IgD-negative memory B cell (primary cell): Measurements from ENCODE around the gene SP1. TPM values are rescaled to one million over a fixed set of nuclear protein-coding genes. Genes with fewer than 3 reads are reported as not detected.
"Not testable (repeated sequence)": the region's sequence is repeated elsewhere in the genome, so short reads cannot be mapped to it uniquely, and the experiment has no call there.

ENCODE experiments used
- H3K27ac Mint-ChIP-seq, 3 donors: one replicate each; pipeline ENCODE4 v1.8.0; 2020 to 2022; ENCODE audit warnings: mild to moderate bottlenecking in 3 of 3, mixed read lengths in 3 of 3, moderate library complexity in 1 of 3
- H3K27me3 Mint-ChIP-seq: one replicate; pipeline ENCODE4 v1.8.0; 2021; ENCODE audit warnings: mixed read lengths
- H3K36me3 Mint-ChIP-seq: one replicate; pipeline ENCODE4 v1.8.0; 2020; ENCODE audit warnings: mild to moderate bottlenecking, mixed read lengths
- H3K4me1 Mint-ChIP-seq, 3 donors: one replicate each; pipeline ENCODE4 v1.8.0; 2020 to 2022; ENCODE audit warnings: mixed read lengths in 3 of 3, mild to moderate bottlenecking in 1 of 3
- H3K4me3 Mint-ChIP-seq, 4 donors: one replicate each; pipeline ENCODE4 v1.8.0; 2020 to 2022; ENCODE audit warnings: mild to moderate bottlenecking in 4 of 4, mixed read lengths in 4 of 4, moderate library complexity in 3 of 4
- H3K9me3 Mint-ChIP-seq, 3 donors: one replicate each; pipeline ENCODE4 v1.8.0; 2020 to 2021; ENCODE audit warnings: mixed read lengths in 3 of 3, mild to moderate bottlenecking in 1 of 3
- polyA plus RNA-seq: library from polyadenylated mRNA; unstranded; fragments of 300-500 nt; fragmentation: Illumina TruSeq; gene quantifications from one replicate; pipeline ENCODE4 v1.2.3, GENCODE V29; 2021

Gene SP1
- polyA plus RNA-seq, 1 donor from 2014 or later = 9.1 TPM

- peaks cover 5 to 13% (median 9%) of the 10 kb centered on the region in 3 donors for H3K4me1 Mint-ChIP-seq
- peaks cover 2% of the 10 kb centered on the region for H3K36me3 Mint-ChIP-seq
- peak overlapping the region; percentile 89 to 100 (median 98) for H3K4me3 Mint-ChIP-seq
- peaks cover 2% of the 10 kb centered on the region for H3K27me3 Mint-ChIP-seq
- peak overlapping the region in 1 of 3 donors; percentile 93 for H3K27ac Mint-ChIP-seq
- no peaks in the 10 kb centered on the region for H3K9me3 Mint-ChIP-seq
These were observed 34.3 kb upstream of the SP1 start for GRCh38 chr12:53345486-53346188.

- Mint-ChIP-seq H3K9me3 (no peaks in the 10 kb centered on the region), H3K4me1 (peaks cover 5 to 13% (median 9%) of the 10 kb centered on the region in 3 donors), H3K27me3 (peaks cover 1% of the 10 kb centered on the region), H3K4me3 (peak overlapping the region in 1 of 4 donors; percentile 66), H3K27ac (no peak overlapping the region), H3K36me3 (peaks cover 2% of the 10 kb centered on the region)
These were observed 33.5 kb upstream of the SP1 start for GRCh38 chr12:53346491-53346890.

GRCh38 chr12:53347905-53348304 lies 32.1 kb upstream of the SP1 start:
- Mint-ChIP-seq H3K27ac (no peak overlapping the region), H3K4me3 (peak overlapping the region in 1 of 4 donors; percentile 33), H3K36me3 (peaks cover 2% of the 10 kb centered on the region), H3K9me3 (no peaks in the 10 kb centered on the region), H3K27me3 (peaks cover 1% of the 10 kb centered on the region), H3K4me1 (peaks cover 10 to 15% (median 13%) of the 10 kb centered on the region in 3 donors)

GRCh38 chr12:53352331-53353256 lies 27.4 kb upstream of the SP1 start:
- H3K27ac Mint-ChIP-seq = peak overlapping the region in 1 of 3 donors; percentile 7
- H3K27me3 Mint-ChIP-seq = no peaks in the 10 kb centered on the region
- no peaks in the 10 kb centered on the region for H3K36me3 Mint-ChIP-seq
- no peaks in the 10 kb centered on the region for H3K9me3 Mint-ChIP-seq
- peaks cover 3 to 5% (median 4%) of the 10 kb centered on the region in 3 donors for H3K4me1 Mint-ChIP-seq
- no peak overlapping the region for H3K4me3 Mint-ChIP-seq

GRCh38 chr12:53353257-53353655 lies 26.7 kb upstream of the SP1 start:
- Mint-ChIP-seq H3K27ac (peak overlapping the region in 1 of 3 donors; percentile 43), H3K27me3 (no peaks in the 10 kb centered on the region), H3K4me3 (no peak overlapping the region), H3K9me3 (no peaks in the 10 kb centered on the region), H3K4me1 (peaks cover 3 to 5% (median 4%) of the 10 kb centered on the region in 3 donors), H3K36me3 (no peaks in the 10 kb centered on the region)

- H3K27me3 Mint-ChIP-seq = no peaks in the 10 kb centered on the region
- no peaks in the 10 kb centered on the region for H3K36me3 Mint-ChIP-seq
- no peak overlapping the region for H3K4me3 Mint-ChIP-seq
- H3K27ac Mint-ChIP-seq = no peak overlapping the region
- H3K9me3 Mint-ChIP-seq = no peaks in the 10 kb centered on the region
- peaks cover 3 to 5% (median 4%) of the 10 kb centered on the region in 3 donors for H3K4me1 Mint-ChIP-seq
These were observed 24.9 kb upstream of the SP1 start for GRCh38 chr12:53355121-53355520.

- Mint-ChIP-seq H3K27ac (no peak overlapping the region), H3K4me1 (peaks cover 0 to 2% (median 2%) of the 10 kb centered on the region in 3 donors)
These were observed 21.0 kb upstream of the SP1 start for GRCh38 chr12:53358836-53359419.

GRCh38 chr12:53361638-53362037 lies 18.3 kb upstream of the SP1 start:
- not testable (repeated sequence) for H3K9me3 Mint-ChIP-seq, H3K27ac Mint-ChIP-seq, H3K27me3 Mint-ChIP-seq, H3K4me1 Mint-ChIP-seq, H3K36me3 Mint-ChIP-seq, H3K4me3 Mint-ChIP-seq

More at GRCh38 chr12:53358836-53359419, 21.0 kb upstream of the SP1 start:
- Mint-ChIP-seq H3K27me3 (no peaks in the 10 kb centered on the region), H3K36me3 (peaks cover 2% of the 10 kb centered on the region), H3K4me3 (no peak overlapping the region), H3K9me3 (no peaks in the 10 kb centered on the region)

- H3K27ac Mint-ChIP-seq = peak overlapping the region in 1 of 3 donors; percentile 78
- H3K27me3 Mint-ChIP-seq = no peaks in the 10 kb centered on the region
These were observed 14.6 kb upstream of the SP1 start for GRCh38 chr12:53365245-53365904.

GRCh38 chr12:53373554-53374133 lies 6.3 kb upstream of the SP1 start:
- not testable (repeated sequence) for H3K36me3 Mint-ChIP-seq, H3K9me3 Mint-ChIP-seq, H3K27me3 Mint-ChIP-seq
- H3K27ac Mint-ChIP-seq = peak overlapping the region in 2 of 3 donors; percentile 71 to 75
- peaks cover 13 to 18% (median 14%) of the 10 kb centered on the region in 3 donors for H3K4me1 Mint-ChIP-seq
- H3K4me3 Mint-ChIP-seq = peak overlapping the region in 1 of 4 donors; percentile 65

More at GRCh38 chr12:53365245-53365904, 14.6 kb upstream of the SP1 start:
- H3K9me3 Mint-ChIP-seq = no peaks in the 10 kb centered on the region
- H3K4me1 Mint-ChIP-seq = peaks cover 5 to 6% (median 6%) of the 10 kb centered on the region in 3 donors
- H3K4me3 Mint-ChIP-seq = peak overlapping the region in 1 of 4 donors; percentile 9
- peaks cover 2% of the 10 kb centered on the region for H3K36me3 Mint-ChIP-seq

GRCh38 chr12:53374277-53374676 lies 5.7 kb upstream of the SP1 start:
- H3K9me3 Mint-ChIP-seq, H3K27ac Mint-ChIP-seq, H3K27me3 Mint-ChIP-seq, H3K36me3 Mint-ChIP-seq: not testable (repeated sequence)
- peaks cover 13 to 18% (median 14%) of the 10 kb centered on the region in 3 donors for H3K4me1 Mint-ChIP-seq
- H3K4me3 Mint-ChIP-seq = peak overlapping the region in 1 of 4 donors; percentile 65

- Mint-ChIP-seq H3K27ac (no peak overlapping the region), H3K4me3 (peak overlapping the region in 1 of 4 donors; percentile 7), H3K4me1 (peaks cover 14 to 17% (median 16%) of the 10 kb centered on the region in 3 donors), H3K27me3 (no peaks in the 10 kb centered on the region), H3K9me3 (no peaks in the 10 kb centered on the region), H3K36me3 (peaks cover 6% of the 10 kb centered on the region)
These were observed 3.2 kb upstream of the SP1 start for GRCh38 chr12:53376747-53377146.

GRCh38 chr12:53378222-53378621 lies 1.8 kb upstream of the SP1 start:
- H3K36me3 Mint-ChIP-seq = peaks cover 6% of the 10 kb centered on the region
- no peak overlapping the region for H3K4me3 Mint-ChIP-seq
- H3K27me3 Mint-ChIP-seq = no peaks in the 10 kb centered on the region
- H3K9me3 Mint-ChIP-seq = no peaks in the 10 kb centered on the region
- peaks cover 11 to 24% (median 22%) of the 10 kb centered on the region in 3 donors for H3K4me1 Mint-ChIP-seq
- no peak overlapping the region for H3K27ac Mint-ChIP-seq

- Mint-ChIP-seq H3K27ac (no peak overlapping the region), H3K36me3 (peaks cover 9% of the 10 kb centered on the region), H3K9me3 (no peaks in the 10 kb centered on the region), H3K27me3 (no peaks in the 10 kb centered on the region), H3K4me1 (peaks cover 15 to 29% (median 28%) of the 10 kb centered on the region in 3 donors), H3K4me3 (no peak overlapping the region)
These were observed 1.1 kb upstream of the SP1 start for GRCh38 chr12:53378724-53379388.
